ENCODE results near the gene SPIB.

DNA sequence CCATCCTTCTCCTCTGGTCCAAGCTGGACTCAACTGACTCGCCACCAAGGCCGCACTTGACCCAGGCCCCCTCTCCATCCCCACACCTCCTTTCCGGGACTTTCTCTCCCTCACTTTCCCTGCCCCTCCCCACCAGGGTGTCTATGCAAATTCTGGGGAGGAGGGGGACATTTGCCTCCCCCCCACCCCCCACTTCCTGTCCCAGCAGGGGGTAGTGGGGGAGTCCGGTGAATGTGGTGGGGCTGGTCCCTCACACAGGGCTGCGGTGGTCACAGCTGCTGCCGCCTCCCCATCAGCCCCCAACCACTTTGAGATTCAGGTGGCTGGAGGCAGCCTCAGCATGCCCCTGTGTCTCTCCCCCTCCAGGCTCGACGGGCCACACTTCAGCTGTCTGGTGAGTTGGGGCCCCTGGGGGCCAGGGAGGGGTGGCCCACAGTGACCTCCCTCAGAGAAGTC is 870 bp downstream of the SPIB start:
- TF ChIP-seq POLR2A (IDR thresholded peaks at IDR 0.05; ENCODE audit: low read depth, low read length), result 0 out of 2 replicates have a peak, but pooled peaks have one; percentile 17
- peak; percentile 37; the same call in 1 of the 2 replicates for TF ChIP-seq POLR2AphosphoS5 (IDR thresholded peaks at IDR 0.05; ENCODE audit: low read depth, low read length)
- TF ChIP-seq POU2F2 (IDR thresholded peaks at IDR 0.05; ENCODE audit: low read depth, low read length), result peak; percentile 99

All from GM12891 (cell line).